HepG2 (cell line): Measurements from ENCODE around the gene TTC39B. TPM values are rescaled to one million over a fixed set of nuclear protein-coding genes. Genes with fewer than 3 reads are reported as not detected.

Experiments used
- BCL6 ChIP-seq: IDR thresholded peaks from 2 replicates; pipeline ENCODE4 v1.6.1; 2016; ENCODE audit warnings: missing genetic modification reagents, missing compliant biosample characterization
- ESRRA ChIP-seq: sonication (generic); formaldehyde crosslinking; IDR thresholded peaks from 2 replicates; pipeline ENCODE4 v1.5.1; 2020; ENCODE audit warnings: mild to moderate bottlenecking, low read depth, missing genetic modification reagents
- JARID2 ChIP-seq: sonication (generic); formaldehyde crosslinking; IDR thresholded peaks from 2 replicates; pipeline ENCODE4 v1.8.1; 2023; ENCODE audit warnings: missing genetic modification reagents, inconsistent platforms; ENCODE audit not compliant: insufficient replicate concordance
- KAT7 ChIP-seq: IDR thresholded peaks from 2 replicates; pipeline ENCODE4 v1.6.1; 2018; ENCODE audit warnings: borderline replicate concordance, missing compliant biosample characterization
- PCBP2 ChIP-seq: fragments of 200-400 bp; formaldehyde crosslinking; optimal IDR thresholded peaks from 2 replicates; pipeline ENCODE3; 2018; ENCODE audit warnings: low read length, low read depth; ENCODE audit not compliant: poor library complexity, severe bottlenecking
- RERE ChIP-seq: IDR thresholded peaks from 2 replicates; pipeline ENCODE4 v1.6.1; 2016; ENCODE audit warnings: low read depth, missing genetic modification reagents, missing compliant biosample characterization
- SAP130 ChIP-seq: IDR thresholded peaks from 2 replicates; pipeline ENCODE4 v1.6.1; 2016; ENCODE audit warnings: low read depth
- TFAP4 ChIP-seq: sonication (generic); IDR thresholded peaks from 2 replicates; pipeline ENCODE4 v1.6.1; 2016; ENCODE audit warnings: low read depth, borderline replicate concordance
- ZEB1 ChIP-seq: IDR thresholded peaks from 2 replicates; pipeline ENCODE4 v1.6.1; 2012; ENCODE audit warnings: mild to moderate bottlenecking, low read depth, inconsistent platforms; ENCODE audit not compliant: insufficient replicate concordance
- ZFP37 ChIP-seq: sonication (generic); formaldehyde crosslinking; IDR thresholded peaks from 2 replicates; pipeline ENCODE4 v1.4.0; 2020; ENCODE audit warnings: missing genetic modification reagents, borderline replicate concordance
- ZFP62 ChIP-seq: sonication (generic); formaldehyde crosslinking; IDR thresholded peaks from 2 replicates; pipeline ENCODE4 v1.4.0; 2020; ENCODE audit warnings: missing genetic modification reagents
- ZFP90 ChIP-seq: sonication (generic); formaldehyde crosslinking; IDR thresholded peaks from 2 replicates; pipeline ENCODE4 v1.8.0; 2022; ENCODE audit warnings: missing genetic modification reagents, mild to moderate bottlenecking, inconsistent platforms, borderline replicate concordance
- ZMYM2 ChIP-seq: sonication (generic); formaldehyde crosslinking; IDR thresholded peaks from 2 replicates; pipeline ENCODE4 v1.8.0; 2022; ENCODE audit warnings: mild to moderate bottlenecking, missing genetic modification reagents
- ZNF275 ChIP-seq: sonication (generic); formaldehyde crosslinking; IDR thresholded peaks from 2 replicates; pipeline ENCODE4 v1.8.0; 2022; ENCODE audit warnings: missing genetic modification reagents, mild to moderate bottlenecking, inconsistent platforms, borderline replicate concordance
- ZNF337 ChIP-seq: sonication (generic); formaldehyde crosslinking; IDR thresholded peaks from 2 replicates; pipeline ENCODE4 v1.5.1; 2020; ENCODE audit warnings: missing genetic modification reagents, low read depth, mild to moderate bottlenecking, borderline replicate concordance
- ZNF572 ChIP-seq: sonication (generic); formaldehyde crosslinking; IDR thresholded peaks from 2 replicates; pipeline ENCODE4 v1.5.1; 2020; ENCODE audit warnings: mild to moderate bottlenecking, missing genetic modification reagents
- ZNF674 ChIP-seq: sonication (generic); formaldehyde crosslinking; IDR thresholded peaks from 2 replicates; pipeline ENCODE4 v1.5.0; 2020; ENCODE audit warnings: low read depth, mild to moderate bottlenecking, missing genetic modification reagents
- ZNF678 ChIP-seq: sonication (generic); formaldehyde crosslinking; IDR thresholded peaks from 2 replicates; pipeline ENCODE4 v1.4.0; 2020; ENCODE audit warnings: mild to moderate bottlenecking, missing genetic modification reagents
- ZNF879 ChIP-seq: sonication (generic); formaldehyde crosslinking; IDR thresholded peaks from 2 replicates; pipeline ENCODE4 v1.8.1; 2023; ENCODE audit warnings: missing genetic modification reagents
- ZXDC ChIP-seq: sonication (generic); formaldehyde crosslinking; IDR thresholded peaks from 2 replicates; pipeline ENCODE4 v1.5.0; 2020; ENCODE audit warnings: mild to moderate bottlenecking, missing genetic modification reagents
- polyA plus RNA-seq, 8 experiments: library from polyadenylated mRNA; depleted of rRNA in 3 of 8; stranded (reverse) in 7 of 8; unstranded in 1 of 8; fragments of >200 nt; fragmentation: Illumina TruSeq in 4 of 8; extraction: Trizol in 4 of 8; gene quantifications; 2 replicates each; pipeline versions ENCODE4 v1.2.1 to v1.2.3, GENCODE V29; 2011 to 2016; ENCODE audit warnings: low read depth in 4 of 8, missing spikeins in 1 of 8, mixed read lengths in 1 of 8; ENCODE audit not compliant: insufficient read depth in 1 of 8
- total RNA-seq, 5 experiments: library from RNA; depleted of rRNA; stranded (reverse); fragments of >200 nt; fragmentation: Illumina TruSeq; extraction: Trizol; gene quantifications; 2 replicates each; pipeline ENCODE4 v1.2.3, GENCODE V29; 2016; ENCODE audit warnings: low read depth in 1 of 5

Gene TTC39B
- total and polyA plus RNA-seq, 2 of the 13 experiments (the other 11 are each of a cell fraction or from before 2014, with no cell fraction given) = 14.3 to 19.4 TPM

GRCh38 chr9:15306068-15306756 is 804 bp downstream of the TTC39B start (continued):
- TF ChIP-seq ZXDC (peak; percentile 66; the same call in 1 of the 2 replicates), ZMYM2 (CRISPR knock-in tag) (no peak), SAP130 (peak; percentile 37), JARID2 (CRISPR knock-in tag) (no peak), ZFP62 (CRISPR knock-in tag) (no peak), ZNF275 (CRISPR knock-in tag) (no peak), ESRRA (no peak), ZNF879 (CRISPR knock-in tag) (no peak; the same call in 1 of the 2 replicates), ZFP37 (CRISPR knock-in tag) (no peak), ZNF674 (no peak), ZFP90 (CRISPR knock-in tag) (no peak), KAT7 (CRISPR knock-in tag) (peak; percentile 24; the same call in 1 of the 2 replicates), ZNF678 (no peak), ZNF572 (CRISPR knock-in tag) (no peak), ZEB1 (peak; percentile 48), BCL6 (CRISPR knock-in tag) (0 out of 2 replicates have a peak, but pooled peaks have one; percentile 5), RERE (CRISPR knock-in tag) (no peak), PCBP2 (no peak), ZNF337 (CRISPR knock-in tag) (no peak), TFAP4 (peak; percentile 39; the same call in 1 of the 2 replicates)
